BJ (cell line): ENCODE results near the gene TRIM71. TPM values are rescaled to one million over a fixed set of nuclear protein-coding genes. Genes with fewer than 3 reads are reported as not detected.
"Not testable (repeated sequence)": the region's sequence is repeated elsewhere in the genome, so short reads cannot be mapped to it uniquely, and the experiment has no call there.

ENCODE experiments used
- CTCF ChIA-PET: fragments of 350-600 bp; formaldehyde crosslinking; extraction: SDS; loops from one replicate; lab custom pipeline; 2021; ENCODE audit warnings: antibody characterized with exemption, inconsistent platforms; lab: Yijun Ruan, JAX
- POLR2A ChIA-PET: fragments of 300-600 bp; sonication (Branson Sonifier 250); formaldehyde crosslinking; extraction: SDS; loops from one replicate; lab custom pipeline; 2021; ENCODE audit warnings: antibody characterized with exemption; lab: Charles Lee
- DNase-seq: peaks from one replicate; pipeline ENCODE4 v3.0.0-alpha.2; 2011; ENCODE audit warnings: low read depth
- H3K27me3 ChIP-seq: 2 replicates; pipeline ENCODE4 v1.6.0; 2011; ENCODE audit warnings: low read length; ENCODE audit not compliant: control insufficient read depth, insufficient read depth
- H3K36me3 ChIP-seq: 2 replicates; pipeline ENCODE4 v1.5.1; 2011; ENCODE audit warnings: low read length; ENCODE audit not compliant: control insufficient read depth, insufficient read depth
- H3K4me3 ChIP-seq: 2 replicates; pipeline ENCODE4 v1.5.1; 2011; ENCODE audit warnings: low read depth, mild to moderate bottlenecking, control low read depth, low read length
- CTCF ChIP-seq: IDR thresholded peaks from 2 replicates; pipeline ENCODE4 v1.5.1; 2011; ENCODE audit warnings: low read depth, mild to moderate bottlenecking, control low read depth, inconsistent platforms, low read length, moderate library complexity; ENCODE audit not compliant: insufficient read depth
- polyA plus RNA-seq: library from polyadenylated mRNA; depleted of rRNA; stranded (reverse); fragments of >200 nt; gene quantifications from 2 replicates; pipeline ENCODE4 v1.2.3, GENCODE V29; 2011

Gene TRIM71
- polyA plus RNA-seq, 1 experiment, result not detected

- no peaks in the 10 kb centered on the region for H3K36me3 ChIP-seq
- ChIA-PET CTCF (no interaction called here), POLR2A (no interaction called here)
- no peaks in the 10 kb centered on the region for H3K27me3 ChIP-seq
- no peak for TF ChIP-seq CTCF
- no peak overlapping the region for H3K4me3 ChIP-seq
- no peak for DNase-seq
Measured at GRCh38 chr3:32919920-32920319, 102.1 kb downstream of the TRIM71 start.

- Histone ChIP-seq H3K27me3 (no peaks in the 10 kb centered on the region), H3K4me3 (no peak overlapping the region), H3K36me3 (no peaks in the 10 kb centered on the region)
- ChIA-PET CTCF (interaction anchor here (0.6 kb wide), 1 partner anchor 187 kb away, joined by 3 read pairs; no protein-coding TSS in a partner anchor), POLR2A (no interaction called here)
- no peak for DNase-seq
- TF ChIP-seq CTCF, result no peak
Measured at GRCh38 chr3:32922078-32922477, 104.3 kb downstream of the TRIM71 start.

- ChIA-PET POLR2A (no interaction called here), CTCF (no interaction called here)
- TF ChIP-seq CTCF, result no peak
- no peak for DNase-seq
- Histone ChIP-seq H3K36me3 (no peaks in the 10 kb centered on the region), H3K27me3 (no peaks in the 10 kb centered on the region), H3K4me3 (no peak overlapping the region)
Measured at GRCh38 chr3:32930161-32930560, 112.4 kb downstream of the TRIM71 start.

- H3K36me3 ChIP-seq, H3K27me3 ChIP-seq, DNase-seq, H3K4me3 ChIP-seq, POLR2A ChIA-PET: not testable (repeated sequence)
- CTCF ChIA-PET, result interaction anchor here (1.0 to 1.3 kb wide), 2 partner anchors 150 to 199 kb away, joined by 3 read pairs; no protein-coding TSS in a partner anchor
Measured at GRCh38 chr3:32931273-32931672, 113.5 kb downstream of the TRIM71 start.

GRCh38 chr3:32934150-32934742, 116.4 kb downstream of the TRIM71 start:
- DNase-seq, result no peak
- no peaks in the 10 kb centered on the region for H3K36me3 ChIP-seq
- peak; percentile 76 for TF ChIP-seq CTCF
- ChIA-PET POLR2A (no interaction called here), CTCF (interaction anchor here (0.6 to 3.4 kb wide), 20 partner anchors 9 to 208 kb away, joined by 3 to 29 read pairs (median 3); no protein-coding TSS in a partner anchor)
- H3K27me3 ChIP-seq, result no peaks in the 10 kb centered on the region
- no peak overlapping the region for H3K4me3 ChIP-seq

GRCh38 chr3:32937331-32937730, 119.5 kb downstream of the TRIM71 start:
- ChIA-PET POLR2A (interaction anchor here (0.6 kb wide), 1 partner anchor 156 kb away, joined by 3 read pairs; no protein-coding TSS in a partner anchor), CTCF (no interaction called here)
- DNase-seq, result no peak
- Histone ChIP-seq H3K27me3 (no peaks in the 10 kb centered on the region), H3K4me3 (no peak overlapping the region), H3K36me3 (no peaks in the 10 kb centered on the region)
- no peak for TF ChIP-seq CTCF

GRCh38 chr3:32939531-32940284, 121.9 kb downstream of the TRIM71 start:
- H3K27me3 ChIP-seq, CTCF ChIA-PET, H3K36me3 ChIP-seq, POLR2A ChIA-PET, H3K4me3 ChIP-seq, DNase-seq: not testable (repeated sequence)
